Measurements from ENCODE around the gene CHAF1A. TPM values are rescaled to one million over a fixed set of nuclear protein-coding genes. Genes with fewer than 3 reads are reported as not detected.

Gene CHAF1A
- total RNA-seq, 1 experiment from 2014 or later: 16.7 TPM

DNA sequence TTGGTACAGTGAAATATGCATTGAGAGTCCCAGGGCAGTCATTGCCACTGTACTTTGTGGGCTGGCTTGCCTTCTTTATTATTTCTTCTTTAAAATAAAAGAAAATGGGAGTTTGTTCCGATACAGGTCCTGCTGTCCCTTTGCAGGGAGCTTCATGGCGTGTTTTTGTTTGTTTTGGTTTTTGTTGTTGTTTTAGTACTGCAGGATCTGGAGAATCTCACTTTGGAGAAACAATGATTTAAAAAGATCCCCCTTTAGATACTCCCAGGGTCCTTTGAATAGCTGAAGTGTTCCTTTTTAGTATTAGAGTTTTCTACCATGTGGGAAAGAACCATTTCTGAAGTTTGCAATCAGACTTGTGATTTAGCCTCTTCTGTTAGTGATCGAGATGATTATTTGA, 11.1 kb downstream of the CHAF1A start:
- CTCF ChIA-PET: no interaction called here
- intact Hi-C loops (cut with micrococcal nuclease): no loop called here
- H3K4me3 Mint-ChIP-seq (ENCODE audit: unreplicated experiment): no peak overlapping the region
- no peak overlapping the region for H3K27ac Mint-ChIP-seq (ENCODE audit: low read depth, unreplicated experiment)
- no peaks in the 10 kb centered on the region for H3K27me3 Mint-ChIP-seq (ENCODE audit: insufficient read depth, unreplicated experiment)
- no peak for DNase-seq (ENCODE audit: unreplicated experiment)
- TF ChIP-seq, protein P1, sequence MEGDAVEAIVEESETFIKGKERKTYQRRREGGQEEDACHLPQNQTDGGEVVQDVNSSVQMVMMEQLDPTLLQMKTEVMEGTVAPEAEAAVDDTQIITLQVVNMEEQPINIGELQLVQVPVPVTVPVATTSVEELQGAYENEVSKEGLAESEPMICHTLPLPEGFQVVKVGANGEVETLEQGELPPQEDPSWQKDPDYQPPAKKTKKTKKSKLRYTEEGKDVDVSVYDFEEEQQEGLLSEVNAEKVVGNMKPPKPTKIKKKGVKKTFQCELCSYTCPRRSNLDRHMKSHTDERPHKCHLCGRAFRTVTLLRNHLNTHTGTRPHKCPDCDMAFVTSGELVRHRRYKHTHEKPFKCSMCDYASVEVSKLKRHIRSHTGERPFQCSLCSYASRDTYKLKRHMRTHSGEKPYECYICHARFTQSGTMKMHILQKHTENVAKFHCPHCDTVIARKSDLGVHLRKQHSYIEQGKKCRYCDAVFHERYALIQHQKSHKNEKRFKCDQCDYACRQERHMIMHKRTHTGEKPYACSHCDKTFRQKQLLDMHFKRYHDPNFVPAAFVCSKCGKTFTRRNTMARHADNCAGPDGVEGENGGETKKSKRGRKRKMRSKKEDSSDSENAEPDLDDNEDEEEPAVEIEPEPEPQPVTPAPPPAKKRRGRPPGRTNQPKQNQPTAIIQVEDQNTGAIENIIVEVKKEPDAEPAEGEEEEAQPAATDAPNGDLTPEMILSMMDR (IDR thresholded peaks at IDR 0.05; ENCODE audit: unreplicated experiment): no peak
- no peaks in the 10 kb centered on the region for H3K9me3 Mint-ChIP-seq (ENCODE audit: unreplicated experiment)
- no TSS peak for BruUV-seq (replicated peaks)
- POLR2A ChIA-PET: interaction anchor here (0.8 to 1.7 kb wide), 2 partner anchors 11 to 43 kb away, joined by 4 to 5 read pairs; partner anchors contain the start of gene CHAF1A
- H3K36me3 Mint-ChIP-seq (ENCODE audit: insufficient read depth, unreplicated experiment): peaks cover 42% of the 10 kb centered on the region
- H3K4me1 Mint-ChIP-seq (ENCODE audit: insufficient read depth, unreplicated experiment): no peaks in the 10 kb centered on the region

- ChIA-PET CTCF (interaction anchor here (0.8 to 1.3 kb wide), 2 partner anchors 12 to 62 kb away, joined by 4 to 7 read pairs; partner anchors contain the start of gene CHAF1A), POLR2A (interaction anchor here (0.6 to 1.7 kb wide), 4 partner anchors 12 to 52 kb away, joined by 3 to 5 read pairs (median 4); partner anchors contain the start of gene CHAF1A)
- TF ChIP-seq, protein P1 (IDR thresholded peaks at IDR 0.05; ENCODE audit: unreplicated experiment): no peak
- no peak overlapping the region for H3K4me3 Mint-ChIP-seq (ENCODE audit: unreplicated experiment)
- BruUV-seq (replicated peaks): no TSS peak
- H3K36me3 Mint-ChIP-seq (ENCODE audit: insufficient read depth, unreplicated experiment): peaks cover 42% of the 10 kb centered on the region
- peak; percentile 67 for DNase-seq (ENCODE audit: unreplicated experiment)
- no peaks in the 10 kb centered on the region for H3K9me3 Mint-ChIP-seq (ENCODE audit: unreplicated experiment)
- intact Hi-C loops (cut with micrococcal nuclease): no loop called here
- H3K4me1 Mint-ChIP-seq (ENCODE audit: insufficient read depth, unreplicated experiment): no peaks in the 10 kb centered on the region
- no peak overlapping the region for H3K27ac Mint-ChIP-seq (ENCODE audit: low read depth, unreplicated experiment)
- no peaks in the 10 kb centered on the region for H3K27me3 Mint-ChIP-seq (ENCODE audit: insufficient read depth, unreplicated experiment)
These were observed 11.8 kb downstream of the CHAF1A start for GRCh38 chr19:4414144-4414799.

GRCh38 chr19:4414800-4415321, 12.4 kb downstream of the CHAF1A start:
- H3K4me3 Mint-ChIP-seq (ENCODE audit: unreplicated experiment): no peak overlapping the region
- ChIA-PET CTCF (interaction anchor here (0.8 to 1.3 kb wide), 2 partner anchors 13 to 63 kb away, joined by 4 to 7 read pairs; partner anchors contain the start of gene CHAF1A), POLR2A (interaction anchor here (0.6 to 1.7 kb wide), 3 partner anchors 35 to 51 kb away, joined by 3 to 5 read pairs (median 3); no protein-coding TSS in a partner anchor)
- no peaks in the 10 kb centered on the region for H3K9me3 Mint-ChIP-seq (ENCODE audit: unreplicated experiment)
- no peaks in the 10 kb centered on the region for H3K4me1 Mint-ChIP-seq (ENCODE audit: insufficient read depth, unreplicated experiment)
- TF ChIP-seq, protein P1 (IDR thresholded peaks at IDR 0.05; ENCODE audit: unreplicated experiment): no peak
- DNase-seq (ENCODE audit: unreplicated experiment): no peak
- no peak overlapping the region for H3K27ac Mint-ChIP-seq (ENCODE audit: low read depth, unreplicated experiment)
- peaks cover 42% of the 10 kb centered on the region for H3K36me3 Mint-ChIP-seq (ENCODE audit: insufficient read depth, unreplicated experiment)
- BruUV-seq (replicated peaks): no TSS peak
- H3K27me3 Mint-ChIP-seq (ENCODE audit: insufficient read depth, unreplicated experiment): no peaks in the 10 kb centered on the region
- intact Hi-C loops (cut with micrococcal nuclease): no loop called here

DNA sequence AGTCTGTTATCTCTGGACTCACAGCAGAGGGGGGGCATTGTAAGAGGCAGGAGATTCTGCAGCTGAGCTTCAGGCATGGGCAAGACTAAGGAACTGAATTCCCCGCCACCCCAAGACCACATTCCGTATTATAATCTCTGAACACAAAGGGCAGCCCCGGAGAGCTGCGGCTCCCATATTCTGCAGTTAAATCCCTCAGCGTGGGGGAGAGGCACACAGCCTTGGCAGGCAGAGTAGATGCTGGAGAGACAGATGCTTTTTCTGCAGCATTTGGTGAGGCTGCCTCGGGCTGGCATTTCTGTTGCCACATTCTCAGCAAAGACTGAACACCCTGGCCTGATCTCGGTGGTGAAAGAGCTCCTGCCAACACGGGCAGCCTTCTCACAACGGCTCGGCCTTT, 12.9 kb downstream of the CHAF1A start:
- TF ChIP-seq, protein P1 (IDR thresholded peaks at IDR 0.05; ENCODE audit: unreplicated experiment): no peak
- Mint-ChIP-seq H3K9me3 (ENCODE audit: unreplicated experiment) (no peaks in the 10 kb centered on the region), H3K27ac (ENCODE audit: low read depth, unreplicated experiment) (no peak overlapping the region), H3K36me3 (ENCODE audit: insufficient read depth, unreplicated experiment) (peaks cover 47% of the 10 kb centered on the region), H3K27me3 (ENCODE audit: insufficient read depth, unreplicated experiment) (no peaks in the 10 kb centered on the region), H3K4me1 (ENCODE audit: insufficient read depth, unreplicated experiment) (no peaks in the 10 kb centered on the region), H3K4me3 (ENCODE audit: unreplicated experiment) (no peak overlapping the region)
- ChIA-PET POLR2A (interaction anchor here (0.7 to 1.7 kb wide), 3 partner anchors 9 to 41 kb away, joined by 3 to 5 read pairs (median 5); no protein-coding TSS in a partner anchor), CTCF (interaction anchor here (0.7 to 1.6 kb wide), 3 partner anchors 13 to 46 kb away, joined by 4 to 7 read pairs (median 6); partner anchors contain the start of genes CHAF1A and SH3GL1)
- no peak for DNase-seq (ENCODE audit: unreplicated experiment)
- intact Hi-C loops (cut with micrococcal nuclease): no loop called here
- BruUV-seq (replicated peaks): no TSS peak
